GM18517 (cell line): ENCODE measurements around the gene PDE8B.

ENCODE experiments used
- ATAC-seq: cut with Tn5 transposase; IDR thresholded peaks from one replicate; pipeline ENCODE4 v1.9.1; 2021; ENCODE audit warnings: mild to moderate bottlenecking, moderate library complexity; ENCODE audit not compliant: unreplicated experiment

The PDE8B gene

GRCh38 chr5:77210091-77210963, at the start of gene PDE8B:
PDE8B (plus strand) TSS chr5:77210680; CDS start chr5:77210926, 246 bp downstream.
- ATAC-seq: no peak

- no peak for ATAC-seq
Measured at GRCh38 chr5:77163453-77163852, 47.0 kb upstream of the PDE8B start.

- ATAC-seq: no peak
Measured at GRCh38 chr5:77167063-77167462, 43.4 kb upstream of the PDE8B start.

GRCh38 chr5:77167695-77168121, 42.8 kb upstream of the PDE8B start:
- ATAC-seq: no peak

GRCh38 chr5:77168161-77168878, 42.2 kb upstream of the PDE8B start:
- no peak for ATAC-seq

- ATAC-seq: no peak
Measured at GRCh38 chr5:77168879-77169244, 41.6 kb upstream of the PDE8B start.

- ATAC-seq: no peak
Measured at GRCh38 chr5:77170196-77170890, 40.1 kb upstream of the PDE8B start.

GRCh38 chr5:77171141-77171910, 39.2 kb upstream of the PDE8B start:
- no peak for ATAC-seq

- no peak for ATAC-seq
Measured at GRCh38 chr5:77172713-77173328, 37.7 kb upstream of the PDE8B start.

- no peak for ATAC-seq
Measured at GRCh38 chr5:77174526-77174925, 36.0 kb upstream of the PDE8B start.

- ATAC-seq: no peak
Measured at GRCh38 chr5:77175231-77175630, 35.2 kb upstream of the PDE8B start.

- no peak for ATAC-seq
Measured at GRCh38 chr5:77176429-77176828, 34.1 kb upstream of the PDE8B start.

- no peak for ATAC-seq
Measured at GRCh38 chr5:77177576-77177975, 32.9 kb upstream of the PDE8B start.

GRCh38 chr5:77180167-77181081, 30.1 kb upstream of the PDE8B start:
- ATAC-seq: no peak

- no peak for ATAC-seq
Measured at GRCh38 chr5:77181173-77181572, 29.3 kb upstream of the PDE8B start.

GRCh38 chr5:77181596-77182304, 28.7 kb upstream of the PDE8B start:
- no peak for ATAC-seq

GRCh38 chr5:77182367-77182766, 28.1 kb upstream of the PDE8B start:
- ATAC-seq: no peak

GRCh38 chr5:77186652-77187370, 23.7 kb upstream of the PDE8B start:
- no peak for ATAC-seq
